ENCODE data around the gene GALNT13.

- no peak for TF ChIP-seq CREM (IDR thresholded peaks at IDR 0.05; ENCODE audit: low read depth)
- no peak for TF ChIP-seq EED (IDR thresholded peaks at IDR 0.05; ENCODE audit: low read depth)
These were observed 316.2 kb downstream of the GALNT13 start for GRCh38 chr2:154187948-154188347.

All from GM12878 (cell line).